Activated naive CD8-positive, alpha-beta T cell treated with anti-CD3 and anti-CD28 coated beads, Interleukin-2, amount 50 U/mL, for 24 hours (primary cell): ENCODE data around the gene MFSD2A.
"Not testable (repeated sequence)": the region's sequence is repeated elsewhere in the genome, so short reads cannot be mapped to it uniquely, and the experiment has no call there.

Source experiments
- ATAC-seq: fragments of 150-1000 bp; cut with Tn5 transposase; one replicate; pipeline ENCODE4 v1.10.0; 2021
- DNase-seq: peaks from one replicate; pipeline ENCODE4 v3.0.0; 2021
- H3K27ac Mint-ChIP-seq: one replicate; pipeline ENCODE4 v1.8.0; 2021; ENCODE audit warnings: mild to moderate bottlenecking, mixed read lengths
- H3K27me3 Mint-ChIP-seq: one replicate; pipeline ENCODE4 v1.8.0; 2021; ENCODE audit warnings: mixed read lengths
- H3K36me3 Mint-ChIP-seq: one replicate; pipeline ENCODE4 v1.8.0; 2021; ENCODE audit warnings: low read depth, mixed read lengths
- H3K4me1 Mint-ChIP-seq: one replicate; pipeline ENCODE4 v1.8.0; 2021; ENCODE audit warnings: mixed read lengths
- H3K4me3 Mint-ChIP-seq: one replicate; pipeline ENCODE4 v1.8.0; 2021; ENCODE audit warnings: mild to moderate bottlenecking, moderate library complexity, mixed read lengths
- H3K9me3 Mint-ChIP-seq: one replicate; pipeline ENCODE4 v1.8.0; 2021; ENCODE audit warnings: mixed read lengths

Gene MFSD2A

DNA sequence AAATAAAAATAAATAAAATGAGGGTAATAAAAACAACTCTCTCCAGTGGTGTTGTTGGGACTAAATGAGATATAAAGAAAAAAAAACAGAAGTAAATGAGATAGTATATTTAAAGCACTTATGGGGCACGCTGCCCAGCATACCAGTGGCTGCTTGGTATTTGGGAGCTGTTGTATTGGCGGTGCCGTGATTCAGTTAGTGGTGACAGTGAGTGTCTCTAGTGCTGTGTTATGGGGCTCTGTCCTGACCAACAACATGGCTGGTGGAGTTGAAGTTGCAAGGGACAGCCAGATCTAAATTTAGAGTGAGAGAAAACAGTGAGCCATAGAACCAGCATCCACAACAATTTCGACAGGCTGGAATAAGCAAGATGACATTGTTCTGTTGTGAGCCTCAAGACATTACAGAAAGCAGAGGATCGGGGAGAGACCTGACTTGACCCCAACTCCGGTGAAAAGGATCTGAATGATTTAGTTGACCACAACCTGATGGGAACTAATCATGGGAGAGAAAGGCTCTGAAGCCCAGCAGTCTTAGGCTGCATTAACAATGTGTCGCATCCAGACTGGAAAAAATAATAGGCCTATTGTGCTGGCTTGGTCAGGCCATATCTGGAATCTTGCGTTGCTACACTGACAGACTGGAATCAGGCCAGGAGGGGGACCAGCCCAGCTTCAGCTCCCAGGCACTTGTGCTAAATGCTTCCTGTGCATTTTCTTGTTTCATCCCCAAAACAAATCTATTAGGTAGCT lies 2.4 kb upstream of the MFSD2A start:
- Mint-ChIP-seq H3K36me3 (peaks cover 16% of the 10 kb centered on the region), H3K9me3 (no peaks in the 10 kb centered on the region), H3K4me3 (no peak overlapping the region), H3K27me3 (no peaks in the 10 kb centered on the region), H3K4me1 (peaks cover 31% of the 10 kb centered on the region), H3K27ac (no peak overlapping the region)
- DNase-seq (no peak), ATAC-seq (no peak)

DNA sequence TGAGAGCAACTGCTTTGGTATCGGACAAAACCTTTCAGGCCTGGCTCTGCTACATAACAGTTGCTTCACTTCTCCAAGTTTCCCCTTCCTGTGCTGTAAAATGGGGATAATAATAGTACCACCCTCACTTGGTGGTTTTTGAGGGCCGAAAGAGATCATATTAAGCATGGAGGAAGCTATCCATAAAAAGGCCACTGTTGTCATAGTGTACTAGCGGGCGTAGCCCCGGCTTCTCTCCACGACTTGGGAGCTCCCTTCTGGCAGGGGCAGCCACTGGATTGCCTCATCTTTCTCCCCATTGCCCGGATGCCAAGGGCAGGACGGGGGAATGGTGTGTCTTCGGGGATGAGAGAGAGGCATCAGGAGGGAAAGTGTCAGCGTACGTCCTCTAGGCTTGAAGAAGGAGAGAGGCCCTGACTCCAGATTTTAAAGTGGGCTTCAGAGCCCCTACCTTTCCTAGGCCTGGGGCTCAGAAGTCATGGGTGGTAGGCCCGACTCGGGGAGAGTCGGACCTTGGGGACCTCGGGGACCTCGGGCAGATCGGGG lies 548 bp upstream of the MFSD2A start:
- Mint-ChIP-seq H3K4me3 (peak overlapping the region; percentile 91), H3K27ac (peak overlapping the region; percentile 74), H3K9me3 (no peaks in the 10 kb centered on the region), H3K4me1 (peaks cover 41% of the 10 kb centered on the region), H3K27me3 (no peaks in the 10 kb centered on the region), H3K36me3 (peaks cover 20% of the 10 kb centered on the region)
- DNase-seq (no peak), ATAC-seq (no peak)

DNA sequence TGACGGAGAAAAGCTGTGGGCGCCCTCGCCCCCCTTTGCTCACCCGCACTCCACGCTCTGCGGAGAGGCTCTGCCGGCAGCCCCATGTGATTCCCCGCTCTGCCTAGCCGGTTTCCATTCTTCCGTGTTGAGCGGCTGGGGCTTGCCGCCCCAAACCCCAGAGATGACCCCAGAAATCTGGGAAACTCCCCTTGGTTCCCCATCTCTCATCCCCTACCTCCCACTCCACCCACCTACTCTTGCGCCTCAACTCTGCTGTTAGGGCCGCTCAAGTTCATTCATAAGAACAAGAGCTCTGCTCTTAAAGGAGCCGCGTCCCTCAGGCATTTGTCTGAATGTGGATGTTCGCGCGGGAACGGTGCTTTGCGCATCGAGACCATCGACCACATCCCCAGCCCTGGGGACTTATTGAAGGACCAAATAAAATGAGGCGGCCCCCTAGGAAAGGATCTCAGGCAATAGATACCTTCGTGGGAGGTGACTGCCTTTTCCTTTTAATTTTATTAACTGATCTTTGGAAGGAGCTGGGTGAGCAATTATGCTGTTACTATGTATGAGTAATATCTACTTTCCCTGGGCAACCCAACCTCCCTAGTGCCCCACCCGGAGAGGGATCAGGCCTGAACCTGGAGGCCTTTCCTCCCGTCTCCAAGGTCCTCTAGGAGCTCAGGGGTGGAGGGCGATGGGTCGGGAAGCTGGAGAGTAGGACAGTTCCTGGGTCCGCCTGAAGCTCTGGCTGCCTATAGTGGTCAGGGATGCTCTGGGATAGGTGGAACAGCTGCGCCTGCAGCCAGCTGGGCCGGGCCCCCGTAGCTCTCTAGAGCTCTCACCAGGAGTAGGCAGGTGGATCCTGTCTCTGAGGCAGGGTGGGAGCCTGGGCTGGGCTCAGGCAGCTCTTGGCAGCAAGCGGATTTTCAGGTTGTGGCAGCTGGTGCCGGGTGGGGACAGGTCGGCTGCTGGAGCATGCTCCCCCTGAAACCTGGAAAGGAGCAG lies 898 bp downstream of the MFSD2A start:
- H3K36me3 Mint-ChIP-seq = peaks cover 30% of the 10 kb centered on the region
- no peaks in the 10 kb centered on the region for H3K9me3 Mint-ChIP-seq
- H3K4me1 Mint-ChIP-seq = peaks cover 45% of the 10 kb centered on the region
- H3K4me3 Mint-ChIP-seq = peak overlapping the region; percentile 91
- ATAC-seq (peak; percentile 55), DNase-seq (peak; percentile 56)
- H3K27ac Mint-ChIP-seq = peak overlapping the region; percentile 91
- no peaks in the 10 kb centered on the region for H3K27me3 Mint-ChIP-seq

DNA sequence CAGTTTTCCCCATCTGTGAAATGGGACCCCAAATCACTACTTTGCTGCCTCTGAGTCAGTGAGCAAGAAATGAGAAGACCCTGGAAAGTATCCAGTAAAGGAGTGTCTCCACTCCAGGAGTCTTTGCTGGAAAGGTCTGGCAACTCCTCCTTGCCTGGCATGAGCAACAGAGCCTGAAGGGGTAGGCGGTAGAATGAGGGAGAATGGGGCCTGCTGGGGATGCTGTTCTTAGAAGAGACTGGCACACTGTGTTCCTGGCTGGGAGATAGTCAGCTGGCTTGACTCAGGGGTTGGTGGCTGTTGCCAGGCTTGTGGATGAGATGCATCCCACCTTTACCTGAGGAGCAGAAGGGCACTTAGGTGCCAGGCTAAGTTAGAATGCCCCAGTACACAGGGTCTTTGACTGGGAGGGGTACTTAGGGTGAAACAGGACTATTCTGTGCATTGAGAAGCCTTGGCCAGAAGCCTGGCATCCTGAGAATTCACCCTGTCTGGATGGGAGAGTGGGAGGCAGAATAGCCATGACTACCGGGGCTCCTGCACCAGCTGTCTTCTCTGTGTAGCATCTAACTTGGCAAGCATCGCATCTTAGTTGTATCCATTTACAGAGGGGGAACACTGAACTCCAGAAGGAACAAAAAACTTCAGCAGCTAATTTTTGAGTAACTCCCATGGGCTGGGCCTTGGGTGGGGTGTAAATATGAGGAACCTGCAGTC lies 2.5 kb downstream of the MFSD2A start:
- H3K36me3 Mint-ChIP-seq = peaks cover 45% of the 10 kb centered on the region
- ATAC-seq (no peak), DNase-seq (no peak)
- H3K4me3 Mint-ChIP-seq = peak overlapping the region; percentile 91
- H3K27me3 Mint-ChIP-seq = no peaks in the 10 kb centered on the region
- H3K27ac Mint-ChIP-seq = no peak overlapping the region
- H3K9me3 Mint-ChIP-seq = no peaks in the 10 kb centered on the region
- peaks cover 46% of the 10 kb centered on the region for H3K4me1 Mint-ChIP-seq

DNA sequence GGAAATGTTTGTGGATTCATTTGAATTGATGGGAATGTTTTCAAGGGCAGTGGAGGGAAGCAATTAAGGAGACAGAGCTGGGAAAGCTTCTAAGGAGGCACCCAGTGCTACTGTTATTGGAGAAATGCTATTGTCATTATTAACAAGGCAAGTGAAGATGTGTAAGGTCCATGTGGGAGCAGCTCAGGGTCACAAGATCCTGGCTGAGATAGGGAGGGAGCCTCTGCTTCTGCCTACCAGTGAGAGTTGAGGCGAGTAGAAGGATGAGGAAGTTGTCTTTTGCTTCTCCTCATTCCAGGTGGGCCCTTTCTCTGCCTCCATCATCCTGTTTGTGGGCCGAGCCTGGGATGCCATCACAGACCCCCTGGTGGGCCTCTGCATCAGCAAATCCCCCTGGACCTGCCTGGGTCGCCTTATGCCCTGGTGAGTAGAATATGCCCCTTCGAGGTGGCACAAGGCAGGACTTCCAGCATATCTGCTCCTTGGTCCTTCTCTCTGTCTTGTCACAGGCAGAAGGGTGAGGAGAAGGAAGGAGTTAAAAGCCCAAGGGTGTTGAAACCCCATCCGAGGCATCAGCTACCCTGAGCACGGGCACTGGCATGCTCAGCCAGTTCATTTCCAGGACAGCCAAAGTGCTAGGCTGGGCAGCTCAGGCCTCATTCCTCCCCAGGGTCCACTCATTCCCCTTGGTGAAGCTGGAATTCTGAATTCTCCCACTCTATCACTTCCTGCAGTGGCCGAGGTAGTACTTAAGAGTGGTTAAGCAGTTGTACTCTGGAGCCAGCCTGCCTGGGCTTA lies 3.7 kb downstream of the MFSD2A start:
- no peak for DNase-seq
- no peaks in the 10 kb centered on the region for H3K9me3 Mint-ChIP-seq
- H3K4me1 Mint-ChIP-seq = peaks cover 46% of the 10 kb centered on the region
- peaks cover 52% of the 10 kb centered on the region for H3K36me3 Mint-ChIP-seq
- H3K27ac Mint-ChIP-seq = peak overlapping the region; percentile 25
- H3K27me3 Mint-ChIP-seq = no peaks in the 10 kb centered on the region
- ATAC-seq = no peak
- H3K4me3 Mint-ChIP-seq = no peak overlapping the region

DNA sequence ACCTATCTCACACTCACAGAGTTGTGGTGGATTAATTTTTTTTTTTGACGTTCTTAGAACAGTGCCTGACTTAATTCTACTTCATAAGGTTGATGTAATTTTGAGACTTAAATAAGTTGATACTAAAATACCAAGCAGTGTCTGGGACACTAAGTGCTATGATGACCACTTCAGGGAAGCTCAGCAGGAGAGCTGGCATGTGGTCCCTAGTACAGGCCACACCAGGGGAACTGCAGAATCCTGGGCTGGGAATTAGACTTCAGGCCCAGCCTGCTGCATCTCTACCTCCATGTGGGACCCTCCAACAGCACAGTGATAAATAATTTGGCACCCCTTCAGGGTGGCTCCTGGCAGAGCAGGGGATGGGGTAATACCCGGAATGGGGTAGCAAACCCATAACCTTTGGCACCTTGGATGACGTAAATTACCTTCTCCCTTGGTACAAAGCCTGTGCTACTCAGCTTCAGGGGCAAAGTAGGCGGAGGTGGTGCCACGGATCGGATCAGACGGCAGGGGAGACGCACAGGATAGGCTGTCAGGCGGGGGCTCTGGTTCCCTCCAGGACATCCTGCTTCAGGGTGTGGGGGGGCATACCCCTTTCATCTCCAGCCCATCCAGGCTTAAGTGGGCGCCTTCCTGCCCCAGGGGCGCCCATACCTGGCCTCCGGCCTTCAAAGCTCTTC lies 4.8 kb downstream of the MFSD2A start:
- Mint-ChIP-seq H3K27ac (no peak overlapping the region), H3K4me1 (peaks cover 40% of the 10 kb centered on the region), H3K27me3 (no peaks in the 10 kb centered on the region), H3K4me3 (no peak overlapping the region), H3K9me3 (no peaks in the 10 kb centered on the region), H3K36me3 (peaks cover 61% of the 10 kb centered on the region)
- no peak for ATAC-seq
- DNase-seq = no peak

DNA sequence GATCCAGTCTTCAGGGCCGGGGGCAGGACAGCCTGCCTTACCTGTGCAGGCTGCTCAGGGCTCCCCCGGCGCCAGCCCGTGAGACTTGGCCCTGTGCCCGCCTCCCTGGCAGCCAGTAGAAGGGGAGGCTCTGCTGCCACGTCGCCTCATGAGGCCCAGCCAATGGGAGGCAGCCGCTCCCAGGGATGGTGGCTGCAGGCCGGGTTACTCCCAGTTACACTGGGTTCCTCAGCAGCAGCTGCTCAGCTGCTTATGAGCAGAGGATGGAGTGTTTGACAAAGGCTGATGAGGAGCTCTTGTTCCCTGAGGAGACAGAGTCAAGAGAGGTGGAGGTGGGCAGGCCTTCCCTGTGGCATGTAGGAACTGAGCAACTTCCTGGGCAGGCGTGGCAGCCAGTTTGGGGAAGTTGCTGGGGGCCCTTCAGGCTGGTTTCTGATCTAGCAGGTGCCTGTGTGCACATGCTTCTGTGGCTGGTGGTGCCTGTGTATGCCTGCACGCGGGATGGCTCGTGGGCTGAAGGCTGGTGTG lies 5.5 kb downstream of the MFSD2A start:
- DNase-seq (peak; percentile 36), ATAC-seq (peak; percentile 31)
- Mint-ChIP-seq H3K4me3 (peak overlapping the region; percentile 36), H3K27ac (no peak overlapping the region), H3K36me3 (peaks cover 65% of the 10 kb centered on the region), H3K27me3 (no peaks in the 10 kb centered on the region), H3K4me1 (peaks cover 38% of the 10 kb centered on the region), H3K9me3 (no peaks in the 10 kb centered on the region)

DNA sequence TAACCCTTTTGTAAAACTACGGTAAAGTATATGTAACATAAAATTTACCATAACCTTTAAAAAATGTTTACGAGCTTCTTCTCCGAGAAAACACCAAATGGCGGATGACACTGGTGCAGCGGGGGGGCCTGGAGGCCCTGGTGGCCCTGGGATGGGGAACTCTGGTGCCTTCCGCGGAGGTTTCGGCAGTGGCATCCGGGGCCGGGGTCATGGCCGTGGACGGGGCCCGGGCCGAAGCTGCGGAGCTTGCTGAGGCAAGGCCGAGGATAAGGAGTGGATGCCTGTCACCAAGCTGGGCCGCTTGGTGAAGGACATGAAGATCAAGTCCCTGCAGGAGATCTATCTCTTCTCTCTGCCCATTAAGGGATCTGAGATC lies 7.5 kb downstream of the MFSD2A start:
- peaks cover 65% of the 10 kb centered on the region for H3K36me3 Mint-ChIP-seq
- H3K27ac Mint-ChIP-seq = no peak overlapping the region
- H3K4me1 Mint-ChIP-seq = peaks cover 22% of the 10 kb centered on the region
- DNase-seq (no peak), ATAC-seq (no peak)
- no peaks in the 10 kb centered on the region for H3K27me3 Mint-ChIP-seq
- no peaks in the 10 kb centered on the region for H3K9me3 Mint-ChIP-seq
- H3K4me3 Mint-ChIP-seq = no peak overlapping the region

DNA sequence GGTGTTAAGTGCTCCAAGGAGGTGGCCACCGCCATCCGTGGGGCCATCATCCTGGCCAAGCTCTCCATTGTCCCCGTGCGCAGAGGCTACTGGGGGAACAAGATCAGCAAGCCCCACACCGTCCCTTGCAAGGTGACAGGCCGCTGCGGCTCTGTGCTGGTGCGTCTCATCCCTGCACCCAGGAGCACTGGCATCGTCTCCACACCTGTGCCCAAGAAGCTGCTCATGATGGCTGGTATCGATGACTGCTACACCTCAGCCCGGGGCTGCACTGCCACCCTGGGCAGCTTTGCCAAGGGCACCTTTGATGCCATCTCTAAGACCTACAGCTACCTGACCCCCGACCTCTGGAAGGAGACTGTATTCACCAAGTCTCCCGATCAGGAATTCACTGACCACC lies 8.0 kb downstream of the MFSD2A start:
- not testable (repeated sequence) for H3K27ac Mint-ChIP-seq, H3K4me3 Mint-ChIP-seq, DNase-seq, H3K27me3 Mint-ChIP-seq, ATAC-seq, H3K9me3 Mint-ChIP-seq
- Mint-ChIP-seq H3K4me1 (peaks cover 19% of the 10 kb centered on the region), H3K36me3 (peaks cover 65% of the 10 kb centered on the region)

DNA sequence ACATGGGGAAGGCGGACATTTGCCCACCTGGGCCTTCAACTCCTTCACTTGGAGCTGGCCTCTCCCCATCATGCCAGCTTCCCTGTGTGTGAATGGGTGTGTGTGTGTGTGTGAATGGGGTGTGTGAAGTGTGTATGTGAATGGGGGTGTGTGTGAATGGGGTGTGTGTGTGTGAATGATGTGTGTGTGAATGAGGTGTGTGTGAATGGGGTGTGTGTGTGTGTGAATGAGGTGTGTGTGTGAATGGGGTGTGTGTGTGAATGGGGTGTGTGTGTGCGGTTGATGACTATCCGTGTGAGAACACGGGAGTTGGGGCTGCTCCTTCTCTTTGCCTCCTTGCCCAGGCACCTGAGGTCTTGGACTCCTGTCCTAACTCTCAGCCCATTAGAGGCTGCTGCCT lies 9.6 kb downstream of the MFSD2A start:
- peaks cover 10% of the 10 kb centered on the region for H3K4me1 Mint-ChIP-seq
- no peak overlapping the region for H3K27ac Mint-ChIP-seq
- H3K36me3 Mint-ChIP-seq = peaks cover 65% of the 10 kb centered on the region
- H3K4me3 Mint-ChIP-seq = no peak overlapping the region
- ATAC-seq = no peak
- H3K9me3 Mint-ChIP-seq = no peaks in the 10 kb centered on the region
- no peaks in the 10 kb centered on the region for H3K27me3 Mint-ChIP-seq
- DNase-seq = no peak

DNA sequence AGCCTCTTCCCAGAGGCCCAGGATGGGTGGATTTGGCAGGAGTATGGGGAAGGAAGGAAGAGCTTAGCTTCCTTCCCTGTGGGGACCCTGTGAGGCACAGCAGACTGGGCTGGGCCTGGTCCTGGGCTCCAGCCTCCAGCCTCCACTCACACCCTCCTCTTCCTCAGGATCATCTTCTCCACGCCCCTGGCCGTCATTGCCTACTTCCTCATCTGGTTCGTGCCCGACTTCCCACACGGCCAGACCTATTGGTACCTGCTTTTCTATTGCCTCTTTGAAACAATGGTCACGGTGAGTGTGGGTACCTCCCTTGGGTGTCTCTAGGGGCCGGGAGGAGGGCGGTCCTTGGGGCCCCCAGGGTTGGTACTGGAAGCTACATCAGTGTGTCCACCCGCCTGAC lies 10.1 kb downstream of the MFSD2A start:
- Mint-ChIP-seq H3K4me3 (no peak overlapping the region), H3K4me1 (peaks cover 6% of the 10 kb centered on the region), H3K27ac (no peak overlapping the region), H3K27me3 (no peaks in the 10 kb centered on the region), H3K9me3 (no peaks in the 10 kb centered on the region), H3K36me3 (peaks cover 61% of the 10 kb centered on the region)
- no peak for DNase-seq
- ATAC-seq = no peak

DNA sequence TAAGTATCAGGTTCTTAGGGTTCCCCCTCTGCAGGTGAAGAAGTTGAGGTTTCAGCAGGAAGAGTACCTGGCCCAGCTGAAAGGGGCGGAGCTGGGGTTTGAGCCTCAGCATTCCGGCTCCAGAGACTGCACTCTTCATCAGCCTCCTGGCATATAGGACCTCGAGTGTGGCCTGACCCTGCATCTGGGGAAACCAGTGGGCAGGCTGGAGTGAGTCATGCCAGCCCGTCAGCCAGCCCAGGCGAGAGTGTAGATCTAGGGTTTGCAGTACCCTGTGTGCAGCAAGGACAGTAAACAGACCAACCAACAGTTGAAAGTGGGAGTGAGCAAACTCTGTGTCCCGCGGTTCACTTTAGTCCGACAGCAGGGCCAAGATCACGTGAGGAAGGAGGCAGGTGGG lies 14.1 kb downstream of the MFSD2A start:
- no peak for DNase-seq
- H3K27me3 Mint-ChIP-seq = no peaks in the 10 kb centered on the region
- peaks cover 5% of the 10 kb centered on the region for H3K4me1 Mint-ChIP-seq
- peaks cover 33% of the 10 kb centered on the region for H3K36me3 Mint-ChIP-seq
- no peak for ATAC-seq
- H3K9me3 Mint-ChIP-seq = no peaks in the 10 kb centered on the region
- H3K27ac Mint-ChIP-seq = no peak overlapping the region
- no peak overlapping the region for H3K4me3 Mint-ChIP-seq
